ENCODE data around the gene APOBEC3H. TPM values are rescaled to one million over a fixed set of nuclear protein-coding genes. Genes with fewer than 3 reads are reported as not detected.

APOBEC3H gene
- total RNA-seq, 1 experiment from 2014 or later: not detected

- no peaks in the 10 kb centered on the region for H3K27me3 ChIP-seq (replicated peaks; ENCODE audit: control insufficient read depth, insufficient read depth, low read length)
- BruUV-seq (replicated peaks): no TSS peak
- intact Hi-C loops (cut with micrococcal nuclease; ENCODE audit: unreplicated experiment): no loop called here
- no peaks in the 10 kb centered on the region for H3K27me3 Mint-ChIP-seq (ENCODE audit: insufficient read depth, unreplicated experiment)
- H3K4me1 Mint-ChIP-seq (ENCODE audit: low read depth, unreplicated experiment): no peaks in the 10 kb centered on the region
- H3K4me3 ChIP-seq (ENCODE audit: low read depth, low read length): no peak overlapping the region
- H3K27ac Mint-ChIP-seq (ENCODE audit: unreplicated experiment): no peak overlapping the region
- H3K4me3 Mint-ChIP-seq (ENCODE audit: unreplicated experiment): no peak overlapping the region
- H3K9me3 ChIP-seq: no peaks in the 10 kb centered on the region
- TF ChIP-seq CTCF (IDR thresholded peaks at IDR 0.05; ENCODE audit: insufficient read depth in 1 of 2, low read depth in 1 of 2, low read length in 1 of 2, severe bottlenecking in 1 of 2, unreplicated experiment in 1 of 2): no peak
- POLR2A ChIA-PET: no interaction called here
- no peaks in the 10 kb centered on the region for H3K4me1 ChIP-seq
- H3K36me3 Mint-ChIP-seq (ENCODE audit: insufficient read depth, unreplicated experiment): no peaks in the 10 kb centered on the region
- CTCF ChIA-PET: no interaction called here
- no peaks in the 10 kb centered on the region for H3K9me3 Mint-ChIP-seq (ENCODE audit: unreplicated experiment)
- H3K36me3 ChIP-seq (ENCODE audit: control insufficient read depth, insufficient read depth, low read length): no peaks in the 10 kb centered on the region
- DNase-seq: no peak
These were observed 16.0 kb upstream of the APOBEC3H start for GRCh38 chr22:39081016-39081415.

- intact Hi-C loops (cut with micrococcal nuclease; ENCODE audit: unreplicated experiment): no loop called here
- ChIA-PET POLR2A (no interaction called here), CTCF (no interaction called here)
- Mint-ChIP-seq H3K9me3 (ENCODE audit: unreplicated experiment) (no peaks in the 10 kb centered on the region), H3K27me3 (ENCODE audit: insufficient read depth, unreplicated experiment) (no peaks in the 10 kb centered on the region), H3K36me3 (ENCODE audit: insufficient read depth, unreplicated experiment) (no peaks in the 10 kb centered on the region), H3K4me3 (ENCODE audit: unreplicated experiment) (no peak overlapping the region), H3K4me1 (ENCODE audit: low read depth, unreplicated experiment) (no peaks in the 10 kb centered on the region), H3K27ac (ENCODE audit: unreplicated experiment) (no peak overlapping the region)
- Histone ChIP-seq H3K36me3 (ENCODE audit: control insufficient read depth, insufficient read depth, low read length) (no peaks in the 10 kb centered on the region), H3K27me3 (replicated peaks; ENCODE audit: control insufficient read depth, insufficient read depth, low read length) (no peaks in the 10 kb centered on the region), H3K4me3 (ENCODE audit: low read depth, low read length) (no peak overlapping the region), H3K9me3 (no peaks in the 10 kb centered on the region), H3K4me1 (no peaks in the 10 kb centered on the region)
- TF ChIP-seq CTCF (IDR thresholded peaks at IDR 0.05; ENCODE audit: insufficient read depth in 1 of 2, low read depth in 1 of 2, low read length in 1 of 2, severe bottlenecking in 1 of 2, unreplicated experiment in 1 of 2): no peak
- no peak for DNase-seq
- no TSS peak for BruUV-seq (replicated peaks)
These were observed 15.4 kb upstream of the APOBEC3H start for GRCh38 chr22:39081598-39081997.

- H3K4me3 ChIP-seq (ENCODE audit: low read depth, low read length): no peak overlapping the region
- no peak overlapping the region for H3K4me3 Mint-ChIP-seq (ENCODE audit: unreplicated experiment)
- no peaks in the 10 kb centered on the region for H3K36me3 ChIP-seq (ENCODE audit: control insufficient read depth, insufficient read depth, low read length)
- DNase-seq: no peak
- H3K27me3 ChIP-seq (replicated peaks; ENCODE audit: control insufficient read depth, insufficient read depth, low read length): no peaks in the 10 kb centered on the region
- H3K4me1 ChIP-seq: no peaks in the 10 kb centered on the region
- BruUV-seq (replicated peaks): no TSS peak
- no peaks in the 10 kb centered on the region for H3K9me3 ChIP-seq
- no peak overlapping the region for H3K27ac Mint-ChIP-seq (ENCODE audit: unreplicated experiment)
- intact Hi-C loops (cut with micrococcal nuclease; ENCODE audit: unreplicated experiment): no loop called here
- no peak for TF ChIP-seq CTCF (IDR thresholded peaks at IDR 0.05; ENCODE audit: insufficient read depth in 1 of 2, low read depth in 1 of 2, low read length in 1 of 2, severe bottlenecking in 1 of 2, unreplicated experiment in 1 of 2)
- no peaks in the 10 kb centered on the region for H3K27me3 Mint-ChIP-seq (ENCODE audit: insufficient read depth, unreplicated experiment)
- H3K9me3 Mint-ChIP-seq (ENCODE audit: unreplicated experiment): no peaks in the 10 kb centered on the region
- no peaks in the 10 kb centered on the region for H3K36me3 Mint-ChIP-seq (ENCODE audit: insufficient read depth, unreplicated experiment)
- ChIA-PET POLR2A (no interaction called here), CTCF (no interaction called here)
- H3K4me1 Mint-ChIP-seq (ENCODE audit: low read depth, unreplicated experiment): peaks cover 4% of the 10 kb centered on the region
These were observed 13.6 kb upstream of the APOBEC3H start for GRCh38 chr22:39083212-39084165.

Measured in Caco-2 (cell line).